Measurements from ENCODE around the gene CEP135.
A peak's percentile ranks its signal among the peaks of the same experiment; 100 is the strongest.
"Not testable (repeated sequence)": the region's sequence is repeated elsewhere in the genome, so short reads cannot be mapped to it uniquely, and the experiment has no call there.

The CEP135 gene

DNA sequence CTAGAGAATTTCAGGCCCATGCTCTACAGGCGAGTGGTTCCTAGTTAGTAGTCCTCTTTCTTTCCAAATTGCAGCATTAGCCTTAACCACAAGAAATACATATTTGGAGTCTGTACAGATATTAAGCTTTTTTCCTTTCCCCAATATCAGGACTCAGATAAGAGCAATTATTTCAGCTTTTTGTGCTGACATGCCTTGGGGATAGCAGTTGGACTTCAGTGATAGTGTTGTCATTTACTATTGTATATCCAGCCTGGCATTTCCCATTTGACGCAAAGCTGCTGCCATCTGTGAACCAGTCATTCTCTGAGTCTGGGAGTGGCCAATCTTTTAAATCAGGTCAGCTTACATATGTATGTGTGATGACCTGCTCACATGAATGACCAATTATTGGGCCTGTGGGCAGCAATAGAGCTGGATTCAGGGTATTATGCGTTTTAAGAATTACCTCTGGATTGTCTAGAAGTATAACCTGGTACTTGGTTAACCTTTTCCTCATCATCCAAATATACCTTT lies 6.8 kb upstream of the CEP135 start:
- DNase-seq = no peak

GRCh38 chr4:55947254-55947882 lies 1.4 kb upstream of the CEP135 start:
- DNase-seq = peak; percentile 17 to 62

- peak in 1 of 2 donors; percentile 66 for DNase-seq
Observed at GRCh38 chr4:55947912-55948725, 626 bp upstream of the CEP135 start.

DNA sequence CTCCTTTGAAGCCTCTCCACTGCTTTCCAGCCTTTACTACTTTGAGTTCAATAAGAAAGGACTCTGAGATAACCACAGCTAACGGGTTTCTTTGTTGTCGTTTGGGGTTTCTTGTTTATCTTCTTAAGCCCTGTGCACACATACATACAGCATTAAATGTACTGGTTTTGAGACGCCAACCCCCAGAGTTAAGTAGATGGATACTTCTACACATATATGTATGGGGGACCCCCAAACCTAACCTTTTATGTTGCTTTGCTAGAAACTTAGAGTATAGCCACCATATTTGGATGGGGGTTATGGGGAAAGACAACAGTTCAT lies 697 bp downstream of the CEP135 start:
- no peak for DNase-seq

GRCh38 chr4:55951191-55951922 lies 2.6 kb downstream of the CEP135 start:
- DNase-seq = no peak

- no peak for DNase-seq
Observed at GRCh38 chr4:55955710-55956109, 7.0 kb downstream of the CEP135 start.

- DNase-seq = no peak
Observed at GRCh38 chr4:55959655-55960054, 10.9 kb downstream of the CEP135 start.

GRCh38 chr4:55964046-55964445 lies 15.3 kb downstream of the CEP135 start:
- DNase-seq = no peak

GRCh38 chr4:55965585-55965984 lies 16.8 kb downstream of the CEP135 start:
- DNase-seq = no peak

GRCh38 chr4:55966324-55966723 lies 17.6 kb downstream of the CEP135 start:
- DNase-seq = not testable (repeated sequence)

DNA sequence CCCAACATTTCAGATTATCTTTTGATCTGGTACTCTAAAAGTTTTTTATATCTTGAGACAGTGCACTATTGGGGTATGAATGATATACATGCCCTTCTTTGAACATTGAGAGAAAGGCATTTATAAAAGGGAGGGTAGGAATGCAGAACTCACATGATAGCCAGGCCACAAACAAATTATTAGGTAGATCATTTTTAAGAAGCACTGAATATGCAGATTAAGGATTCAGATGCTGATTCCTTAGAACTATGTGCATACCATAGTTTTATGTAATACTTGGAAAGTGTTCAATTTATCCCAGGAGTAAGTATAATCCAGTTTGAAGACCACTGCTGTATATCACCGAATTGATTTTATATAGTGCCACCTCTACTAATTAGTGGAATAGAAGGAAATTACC lies 18.6 kb downstream of the CEP135 start:
- DNase-seq = no peak

- DNase-seq = no peak
Observed at GRCh38 chr4:55973650-55974049, 24.9 kb downstream of the CEP135 start.

DNA sequence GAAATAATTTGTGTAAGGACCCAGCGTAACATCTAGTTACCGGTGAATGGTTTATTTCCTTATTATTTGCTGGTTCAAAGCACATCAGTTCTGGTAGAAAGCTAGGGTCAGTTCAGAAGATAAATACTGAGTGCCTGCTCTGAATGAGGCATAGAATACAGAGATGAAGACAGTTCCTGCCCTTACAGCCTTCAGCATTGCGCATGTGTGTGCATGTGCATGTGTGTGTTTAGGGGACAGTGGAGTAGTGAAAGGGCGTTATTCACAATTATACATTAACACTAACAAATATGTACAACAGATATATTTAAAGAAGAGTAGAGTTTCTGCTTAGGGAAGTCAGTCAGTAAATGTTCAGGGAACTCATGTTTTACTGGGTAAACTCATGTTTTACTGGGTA lies 29.1 kb downstream of the CEP135 start:
- DNase-seq = no peak

GRCh38 chr4:55979562-55979961 lies 30.8 kb downstream of the CEP135 start:
- no peak for DNase-seq

- no peak for DNase-seq
Observed at GRCh38 chr4:55980725-55981124, 32.0 kb downstream of the CEP135 start.

DNA sequence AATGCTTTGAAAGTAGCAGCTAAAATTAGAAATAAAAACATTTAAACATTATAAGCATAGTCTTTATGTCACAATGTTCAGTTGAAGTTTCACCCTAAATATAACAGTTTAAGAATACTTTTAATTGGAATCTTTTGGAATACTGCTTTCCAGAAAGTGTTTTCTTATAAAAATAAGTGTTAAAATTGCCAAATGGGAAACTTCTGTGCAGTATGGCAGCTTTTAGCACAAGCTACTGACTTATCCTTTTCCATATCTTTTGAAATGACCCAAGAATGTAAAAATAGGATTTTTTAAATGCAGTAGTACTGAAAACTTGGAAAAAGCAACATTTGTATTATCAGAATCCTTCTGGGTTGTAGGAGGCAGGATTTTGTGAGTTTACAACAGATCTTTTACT lies 34.2 kb downstream of the CEP135 start:
- no peak for DNase-seq

DNA sequence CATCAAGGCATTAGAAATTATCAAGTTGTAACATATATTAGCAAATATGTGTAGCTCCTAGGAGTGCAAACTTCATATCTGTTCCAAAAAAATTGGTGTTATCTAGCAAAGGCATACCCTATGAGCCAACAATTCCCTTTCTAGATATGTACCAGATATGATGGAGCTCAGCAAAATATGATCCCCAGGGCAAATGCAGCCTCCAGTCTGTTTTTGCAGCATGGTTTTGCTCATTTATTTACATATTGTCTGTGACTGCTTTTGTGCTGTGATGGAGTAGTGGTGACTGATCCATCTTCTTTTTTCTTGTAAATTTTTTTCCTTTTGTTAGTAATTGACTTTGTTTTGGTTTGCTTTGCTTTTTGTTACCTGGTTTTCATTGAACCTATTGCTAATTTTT lies 41.0 kb downstream of the CEP135 start:
- no peak for DNase-seq

DNA sequence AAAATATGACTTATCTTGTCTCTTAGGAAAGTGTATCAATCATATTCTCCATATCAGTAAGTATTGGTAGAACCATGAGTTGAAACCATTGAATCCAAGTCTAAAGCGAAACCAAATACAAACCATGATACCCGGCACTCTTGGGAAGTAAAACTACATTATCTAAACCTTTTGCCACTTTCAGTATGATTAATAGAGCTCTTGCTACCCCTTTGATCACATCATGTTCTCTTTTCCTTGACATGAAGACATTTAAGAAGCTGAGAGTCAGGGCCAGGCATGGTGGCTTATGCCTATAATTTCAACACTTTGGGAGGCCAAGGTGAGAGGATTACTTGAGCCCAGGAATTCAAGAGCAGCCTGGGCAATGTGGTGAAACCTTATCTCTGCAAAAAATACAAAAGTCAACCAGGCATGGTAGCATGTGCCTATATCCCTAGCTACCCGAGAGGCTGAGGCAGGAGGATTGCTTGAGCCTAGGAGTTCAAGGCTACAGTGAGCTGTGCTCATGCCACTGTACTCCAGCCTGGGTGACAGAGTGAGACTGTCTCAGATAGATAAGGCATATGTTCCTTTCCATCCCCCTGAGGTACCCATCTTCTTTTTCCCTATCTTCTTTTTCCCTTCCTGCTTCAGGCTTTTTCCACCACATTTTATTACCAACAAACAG lies 45.4 kb downstream of the CEP135 start:
- DNase-seq = no peak

- DNase-seq = no peak
Observed at GRCh38 chr4:55996646-55997045, 47.9 kb downstream of the CEP135 start.

- no peak for DNase-seq
Observed at GRCh38 chr4:56003606-56004005, 54.9 kb downstream of the CEP135 start.

GRCh38 chr4:56004235-56004634 lies 55.5 kb downstream of the CEP135 start:
- no peak for DNase-seq

DNA sequence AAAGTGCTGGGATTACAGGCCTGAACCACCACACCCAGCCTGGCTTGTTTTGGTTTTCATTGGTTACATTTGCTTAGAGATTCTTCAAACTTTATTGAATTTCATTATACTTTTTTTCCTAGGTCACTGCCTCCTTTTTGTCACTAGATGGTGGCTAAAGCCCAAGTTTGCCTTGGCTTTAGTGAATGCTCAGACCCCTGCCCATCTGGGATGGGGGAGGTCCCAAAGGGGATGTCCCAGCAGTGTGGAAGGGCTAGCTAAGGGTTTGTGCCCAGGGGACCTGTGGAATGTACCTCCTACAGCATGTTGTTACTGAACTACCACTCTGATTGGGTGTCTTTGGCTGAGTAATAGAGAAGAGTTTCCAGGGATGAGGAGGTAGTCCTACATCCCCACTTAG lies 58.4 kb downstream of the CEP135 start:
- DNase-seq = no peak

- DNase-seq = no peak
Observed at GRCh38 chr4:56008206-56008605, 59.5 kb downstream of the CEP135 start.
